ENCODE data around the gene CENPE. TPM values are rescaled to one million over a fixed set of nuclear protein-coding genes. Genes with fewer than 3 reads are reported as not detected.

Gene CENPE
- total and polyA plus RNA-seq, 8 donors: 0.04 to 2.7 (median 0.39) TPM

DNA sequence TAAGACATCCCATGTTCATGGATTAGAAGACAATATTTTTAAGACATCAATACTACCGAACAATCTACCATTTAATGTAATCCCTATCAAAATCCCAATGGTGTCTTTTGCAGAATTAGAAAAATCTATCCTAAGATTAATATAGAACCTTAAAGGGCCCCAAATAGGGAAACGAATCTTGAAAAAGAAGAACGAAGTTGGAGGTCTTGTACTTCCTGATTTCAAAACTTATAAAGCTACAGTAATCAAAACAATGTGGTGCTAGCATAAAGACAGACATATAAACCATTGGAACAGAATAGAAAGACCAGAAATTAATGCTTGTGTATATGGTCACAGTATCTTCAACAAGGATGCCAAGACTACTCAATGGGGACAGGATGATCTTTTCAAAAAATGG lies 42.0 kb downstream of the CENPE start:
- WGBS, 2 donors: 90 to 94% methylated on average over 3 of the region's 3 CpGs
- intact Hi-C loops (cut with DNase I): no loop called here
- TF ChIP-seq CTCF (IDR thresholded peaks at IDR 0.05): no peak
- no peaks in the 10 kb centered on the region for H3K27me3 ChIP-seq
- H3K4me1 ChIP-seq: no peaks in the 10 kb centered on the region
- FAIRE-seq (no peak), DNase-seq (no peak), ATAC-seq (no peak)
- H3K9me3 ChIP-seq: no peaks in the 10 kb centered on the region
- no peaks in the 10 kb centered on the region for H3K36me3 ChIP-seq
- H3K27ac ChIP-seq: no peak overlapping the region
- no peak overlapping the region for H3K4me3 ChIP-seq

- Histone ChIP-seq H3K4me1 (no peaks in the 10 kb centered on the region), H3K9me3 (no peaks in the 10 kb centered on the region), H3K27ac (no peak overlapping the region), H3K4me3 (no peak overlapping the region), H3K36me3 (no peaks in the 10 kb centered on the region), H3K27me3 (no peaks in the 10 kb centered on the region)
- TF ChIP-seq CTCF (IDR thresholded peaks at IDR 0.05): no peak
- intact Hi-C loops (cut with DNase I): no loop called here
- DNase-seq: no peak
- no peak for FAIRE-seq
- WGBS, 2 donors: 78 to 82% methylated on average over 3 of the region's 3 CpGs
- ATAC-seq: no peak
These were observed 45.8 kb downstream of the CENPE start for GRCh38 chr4:103152381-103152780.

GRCh38 chr4:103150677-103151076 lies 47.5 kb downstream of the CENPE start:
- Histone ChIP-seq H3K4me3 (no peak overlapping the region), H3K36me3 (no peaks in the 10 kb centered on the region), H3K9me3 (no peaks in the 10 kb centered on the region), H3K27me3 (no peaks in the 10 kb centered on the region), H3K4me1 (no peaks in the 10 kb centered on the region), H3K27ac (no peak overlapping the region)
- intact Hi-C loops (cut with DNase I): no loop called here
- FAIRE-seq (no peak), DNase-seq (no peak), ATAC-seq (no peak)
- 73 to 79% methylated on average over 1 of the region's 1 CpG for WGBS, 2 donors
- no peak for TF ChIP-seq CTCF (IDR thresholded peaks at IDR 0.05)

DNA sequence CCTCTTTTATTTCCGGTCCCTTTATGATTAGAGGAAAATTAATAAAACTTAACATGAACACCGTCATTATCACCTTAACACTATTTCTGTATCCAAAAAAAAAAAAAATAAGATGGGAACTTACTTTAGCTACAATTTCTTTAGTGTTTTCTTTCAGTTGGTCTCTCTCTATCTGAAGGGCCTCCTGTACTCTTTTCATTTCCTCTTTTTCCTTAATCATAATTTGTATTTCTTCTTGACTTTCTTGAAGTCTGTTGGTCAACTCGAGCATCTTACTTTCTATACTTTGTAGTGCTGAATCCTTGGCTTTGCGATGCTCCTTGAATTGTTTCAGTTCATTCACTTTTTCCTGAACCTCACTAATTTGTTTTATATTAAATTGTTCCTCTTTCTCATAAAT lies 53.2 kb downstream of the CENPE start:
- ATAC-seq (no peak), FAIRE-seq (no peak), DNase-seq (no peak)
- intact Hi-C loops (cut with DNase I): no loop called here
- Histone ChIP-seq H3K9me3 (no peaks in the 10 kb centered on the region), H3K4me1 (no peaks in the 10 kb centered on the region), H3K4me3 (no peak overlapping the region), H3K27me3 (no peaks in the 10 kb centered on the region), H3K36me3 (no peaks in the 10 kb centered on the region), H3K27ac (no peak overlapping the region)
- TF ChIP-seq CTCF (IDR thresholded peaks at IDR 0.05): no peak
- WGBS, 2 donors: 94 to 97% methylated on average over 4 of the region's 4 CpGs

GRCh38 chr4:103137446-103137827 lies 60.7 kb downstream of the CENPE start:
- TF ChIP-seq CTCF (IDR thresholded peaks at IDR 0.05): no peak
- intact Hi-C loops (cut with DNase I): no loop called here
- H3K4me1 ChIP-seq: no peaks in the 10 kb centered on the region
- H3K4me3 ChIP-seq: no peak overlapping the region
- DNase-seq (no peak), FAIRE-seq (no peak), ATAC-seq (no peak)
- H3K27me3 ChIP-seq: no peaks in the 10 kb centered on the region
- H3K27ac ChIP-seq: no peak overlapping the region
- H3K36me3 ChIP-seq: no peaks in the 10 kb centered on the region
- H3K9me3 ChIP-seq: no peaks in the 10 kb centered on the region
- WGBS, 2 donors: 77 to 95% methylated on average over 1 of the region's 1 CpG
